ENCODE data around the gene ASPDH.

Gene ASPDH

GRCh38 chr19:50512999-50513745, 541 bp downstream of the ASPDH start:
- DNase-seq: no peak

GRCh38 chr19:50512112-50512998, 1.4 kb downstream of the ASPDH start:
- no peak for DNase-seq

DNA sequence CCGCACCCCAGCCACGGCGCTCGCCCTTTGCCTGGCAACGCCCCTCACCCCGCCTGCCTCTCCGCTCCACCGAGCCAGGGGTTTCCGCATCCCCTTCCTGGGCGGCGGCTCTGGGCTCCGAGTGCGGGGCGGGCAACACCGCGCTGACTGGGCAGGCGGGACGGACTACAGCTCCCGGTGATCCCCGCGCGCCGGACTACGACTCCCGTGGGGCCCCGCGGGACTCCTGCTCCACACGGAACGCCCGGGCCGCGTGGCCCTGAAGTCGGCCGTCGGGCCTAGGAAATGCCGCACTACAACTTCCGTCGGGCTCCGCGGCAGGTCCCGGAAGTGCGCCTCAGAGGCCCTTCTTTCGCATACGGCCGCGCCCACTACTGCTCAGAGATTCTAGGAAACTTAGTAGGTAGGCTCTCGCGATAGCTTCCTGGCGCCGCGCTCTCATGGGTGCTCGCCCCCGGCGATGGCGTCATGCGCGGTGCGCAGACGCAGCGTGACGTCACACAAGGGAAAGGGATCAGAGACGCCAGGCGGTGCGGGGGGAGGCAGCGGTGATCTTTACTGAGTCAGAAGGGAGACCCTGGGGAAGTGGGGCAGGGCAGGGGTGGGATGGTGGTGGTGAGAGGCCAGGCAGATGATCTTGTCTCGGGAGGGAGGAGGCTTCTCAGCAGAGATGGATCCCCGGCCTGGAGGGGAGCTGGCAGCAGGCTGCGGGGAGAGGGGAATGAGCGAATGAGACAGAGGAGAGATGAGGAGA, 2.5 kb downstream of the ASPDH start, which contains the start of gene JOSD2:
Gene JOSD2 (minus strand): TSS at position 123 of the 754 bp plus-strand sequence. CDS start 760 bp downstream, outside the sequence.
- peak; percentile 100 for DNase-seq

DNA sequence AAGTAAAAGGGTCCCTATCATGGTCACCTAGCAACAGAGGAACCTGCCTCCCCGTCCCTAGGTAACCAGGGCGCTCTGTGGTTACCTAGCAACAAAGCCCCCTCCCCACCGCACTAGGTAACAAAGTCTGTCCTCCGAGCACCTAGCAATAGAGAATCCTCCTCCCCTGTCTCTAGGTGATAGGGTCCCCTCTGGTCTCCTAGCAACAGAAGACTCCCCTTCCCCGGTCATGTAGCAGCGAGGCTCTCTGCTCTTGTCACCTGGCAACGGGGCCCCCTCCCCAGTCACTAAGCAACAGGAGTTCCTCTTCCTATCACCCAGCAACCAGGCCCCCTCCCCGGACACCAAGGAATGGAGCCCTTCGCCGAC, 3.0 kb downstream of the ASPDH start:
- no peak for DNase-seq

GRCh38 chr19:50510121-50510670, 3.5 kb downstream of the ASPDH start:
- no peak for DNase-seq

- DNase-seq: no peak
These were observed 4.3 kb downstream of the ASPDH start for GRCh38 chr19:50509366-50509765.

- no peak for DNase-seq
These were observed 4.9 kb downstream of the ASPDH start for GRCh38 chr19:50508843-50509190.

DNA sequence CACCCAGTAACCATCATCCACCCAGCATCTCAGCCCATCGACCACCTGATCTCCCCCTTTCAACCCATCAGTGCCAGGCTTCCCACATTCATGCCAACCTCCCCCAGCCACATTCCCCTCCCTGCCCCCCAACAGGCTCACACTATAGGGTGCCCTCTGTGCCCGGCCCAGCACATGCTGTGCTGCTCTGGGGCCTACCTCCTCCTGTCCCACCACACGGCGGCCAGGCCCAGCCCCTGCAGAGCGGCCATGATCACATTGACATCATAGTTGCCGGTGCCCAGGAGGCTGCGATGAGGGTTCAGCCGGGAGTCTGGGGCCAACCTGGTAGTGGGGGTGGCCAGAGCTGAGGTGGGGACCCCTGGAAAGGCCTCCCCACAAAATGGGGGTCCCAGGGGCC, 6.3 kb downstream of the ASPDH start:
- no peak for DNase-seq

DNA sequence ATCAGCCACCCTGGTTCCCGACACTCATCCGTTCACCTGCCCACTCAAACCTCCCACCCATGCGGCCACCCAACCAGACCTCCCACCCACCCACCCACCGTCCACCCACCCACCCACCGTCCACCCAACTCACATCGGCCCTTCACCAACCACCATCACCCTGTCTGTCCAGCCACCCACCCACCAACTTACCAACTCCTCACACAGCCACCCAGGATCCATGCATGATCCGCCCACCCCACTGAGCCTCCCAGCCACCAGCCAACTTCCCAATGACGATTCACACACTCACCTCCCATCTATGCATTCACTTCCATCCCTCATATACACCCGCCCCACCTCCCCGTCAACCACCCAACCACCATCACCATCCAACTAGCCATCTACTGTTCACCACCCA, 7.0 kb downstream of the ASPDH start:
- no peak for DNase-seq

- DNase-seq: no peak
These were observed 7.7 kb downstream of the ASPDH start for GRCh38 chr19:50505856-50506611.

DNA sequence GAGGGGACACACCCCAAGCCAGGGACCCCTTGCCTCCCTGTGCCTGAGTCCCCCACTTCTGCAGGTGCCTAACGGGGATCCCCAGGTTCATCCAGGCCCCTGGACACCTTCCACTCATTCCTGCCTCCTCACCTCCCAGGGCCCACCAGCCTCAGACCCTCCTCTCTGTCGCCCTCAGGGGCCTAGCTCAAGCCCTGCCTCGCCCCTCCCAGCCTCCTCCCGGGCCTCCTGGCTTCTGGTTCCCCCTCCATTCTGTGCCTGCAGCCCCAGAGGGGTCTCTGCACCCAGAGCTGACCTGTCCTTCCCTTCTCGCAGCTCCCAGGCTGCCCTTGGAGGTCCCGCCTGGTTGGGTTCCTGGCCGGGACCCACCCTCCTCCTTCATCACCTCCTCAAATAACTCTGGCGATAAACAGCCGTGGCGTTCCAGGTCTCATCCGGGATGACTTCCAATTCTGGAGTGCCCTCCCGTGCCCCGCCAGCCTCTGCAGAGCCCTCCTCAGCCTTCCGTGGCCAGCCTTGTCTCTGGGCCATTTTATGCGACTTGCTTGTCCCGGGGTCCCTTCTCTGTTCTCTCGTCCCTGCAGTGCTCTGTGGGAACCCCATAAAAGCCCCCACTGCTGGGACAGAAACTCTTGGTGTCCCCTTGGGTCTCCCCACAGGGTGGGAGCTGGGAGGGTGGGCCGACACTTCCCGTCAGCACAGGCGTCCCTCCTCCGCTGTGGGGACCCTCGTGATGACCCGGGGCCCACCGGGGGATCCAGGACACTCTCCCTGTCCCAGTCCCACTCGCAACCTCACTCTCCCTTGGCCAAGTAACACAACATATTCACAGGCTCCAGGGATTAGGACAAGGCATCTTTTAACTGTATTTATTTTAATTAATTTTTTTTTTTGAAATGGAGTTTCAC, 11.9 kb downstream of the ASPDH start:
- no peak for DNase-seq

- DNase-seq: no peak
These were observed 12.5 kb downstream of the ASPDH start for GRCh38 chr19:50501186-50501567.

DNA sequence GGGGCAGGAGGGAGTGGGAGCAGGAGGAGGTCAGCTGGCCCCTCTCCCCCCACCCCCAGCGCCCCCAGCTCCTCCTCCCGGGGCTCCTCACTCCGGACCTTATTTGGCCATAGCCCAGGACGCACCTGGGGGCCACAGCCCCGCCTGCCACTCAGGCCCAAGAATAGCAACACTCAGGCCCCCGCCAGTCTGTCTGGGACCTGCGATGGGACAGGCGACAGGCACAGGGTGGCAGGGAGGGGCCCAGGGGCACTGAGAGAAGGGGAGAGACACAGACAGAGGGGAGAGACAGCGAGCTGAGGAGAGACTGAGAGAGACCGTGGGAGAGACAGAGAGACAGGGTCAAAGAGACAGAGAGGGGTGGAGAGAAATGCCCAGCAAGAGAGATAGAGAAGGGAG, 13.0 kb downstream of the ASPDH start:
- DNase-seq: no peak

DNA sequence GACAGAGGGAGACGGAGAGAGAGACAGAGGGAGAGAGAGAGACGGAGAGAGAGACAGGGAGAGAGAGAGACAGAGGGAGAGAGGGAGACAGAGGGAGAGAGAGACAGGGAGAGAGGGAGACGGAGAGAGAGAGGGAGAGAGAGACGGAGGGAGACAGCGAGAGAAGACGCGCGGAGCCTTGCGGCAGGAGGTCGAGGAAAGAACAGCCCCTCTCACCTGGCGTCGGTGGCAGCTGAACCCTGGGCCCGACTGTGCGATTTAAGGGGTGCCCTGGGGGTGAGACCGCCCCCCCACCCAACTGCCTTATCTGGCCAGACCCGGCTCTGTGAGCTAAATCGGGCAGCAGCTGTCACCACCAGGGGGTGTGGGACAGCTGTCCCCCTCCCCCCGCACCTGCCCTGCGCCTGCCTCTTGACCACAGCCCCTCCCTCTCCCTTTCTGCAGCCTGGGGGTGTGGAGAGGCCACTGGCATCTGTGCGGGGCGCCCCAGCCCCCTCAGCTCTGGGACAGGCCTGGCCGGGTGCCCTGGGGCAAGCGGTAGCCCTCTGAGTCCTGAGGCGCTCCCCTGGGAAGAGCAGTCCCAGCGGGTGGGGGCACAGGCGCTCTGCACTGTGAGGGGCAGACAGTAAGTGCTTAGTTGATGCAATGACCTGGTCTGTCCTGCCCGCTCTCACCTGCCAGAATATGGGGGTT, 13.5 kb downstream of the ASPDH start:
- DNase-seq: no peak

GRCh38 chr19:50498219-50499056, 15.3 kb downstream of the ASPDH start:
- DNase-seq: no peak

- DNase-seq: no peak
These were observed 16.7 kb downstream of the ASPDH start for GRCh38 chr19:50497022-50497405.

- DNase-seq: no peak
These were observed 17.3 kb downstream of the ASPDH start for GRCh38 chr19:50496189-50497021.

GRCh38 chr19:50495020-50495531, 18.6 kb downstream of the ASPDH start:
- no peak for DNase-seq
